Activated naive CD4-positive, alpha-beta T cell treated with anti-CD3 and anti-CD28 coated beads for 36 hours (primary cell): ENCODE results near the gene SLC16A14. TPM values are rescaled to one million over a fixed set of nuclear protein-coding genes. Genes with fewer than 3 reads are reported as not detected.

Source experiments
- CTCF ChIA-PET: fragments of 350-600 bp; sonication (Branson Sonifier 250); formaldehyde crosslinking; loops from one replicate; lab custom pipeline; 2021; ENCODE audit warnings: antibody characterized with exemption; lab: Charles Lee
- DNase-seq: peaks from one replicate; pipeline ENCODE4 v3.0.0-alpha.2; 2020
- H3K27ac Mint-ChIP-seq: one replicate; pipeline ENCODE4 v1.8.0; 2021; ENCODE audit warnings: mild to moderate bottlenecking, mixed read lengths
- H3K27me3 Mint-ChIP-seq: one replicate; pipeline ENCODE4 v1.8.0; 2021; ENCODE audit warnings: low read depth, mixed read lengths
- H3K36me3 Mint-ChIP-seq: one replicate; pipeline ENCODE4 v1.8.0; 2021; ENCODE audit warnings: low read depth, mixed read lengths
- H3K4me1 Mint-ChIP-seq: one replicate; pipeline ENCODE4 v1.8.0; 2021; ENCODE audit warnings: low read depth, mixed read lengths
- H3K4me3 Mint-ChIP-seq: one replicate; pipeline ENCODE4 v1.8.0; 2021; ENCODE audit warnings: mild to moderate bottlenecking, moderate library complexity, mixed read lengths
- H3K9me3 Mint-ChIP-seq: one replicate; pipeline ENCODE4 v1.8.0; 2021; ENCODE audit warnings: mixed read lengths
- intact Hi-C: fragments of 100-400 bp; cut with micrococcal nuclease; formaldehyde crosslinking; loops from one replicate; pipeline ENCODE4 v1.15.1; 2023
- total RNA-seq, 2 experiments: library from RNA; stranded (reverse); gene quantifications; one replicate each; pipeline ENCODE4 v1.2.3, GENCODE V29; 2021

Gene SLC16A14
- total RNA-seq, 2 experiments from 2014 or later, result 0.79 to 1.1 TPM

DNA sequence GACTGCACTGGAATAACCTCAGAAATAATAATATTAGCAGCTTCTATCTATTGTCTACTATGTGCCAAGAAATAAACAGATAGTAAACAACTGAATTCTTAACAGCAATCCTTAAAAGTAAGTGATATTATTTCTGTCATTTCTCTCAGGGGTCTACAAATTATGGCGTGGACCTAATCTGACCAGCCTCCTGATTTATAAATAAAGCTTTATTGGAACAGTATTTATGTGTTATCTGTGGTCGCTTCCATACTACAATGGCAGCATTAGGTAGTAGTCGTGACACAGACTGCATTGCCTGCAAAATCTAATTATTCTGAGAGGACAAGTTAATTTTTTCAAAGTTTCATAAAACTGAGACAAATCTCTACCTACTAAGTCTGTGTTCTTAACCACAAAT lies 49.0 kb downstream of the SLC16A14 start:
- DNase-seq, result no peak
- Mint-ChIP-seq H3K36me3 (no peaks in the 10 kb centered on the region), H3K9me3 (no peaks in the 10 kb centered on the region), H3K27ac (no peak overlapping the region), H3K4me3 (no peak overlapping the region), H3K27me3 (no peaks in the 10 kb centered on the region), H3K4me1 (no peaks in the 10 kb centered on the region)
- intact Hi-C loops, result no loop called here
- CTCF ChIA-PET, result interaction anchor here (0.6 to 1.1 kb wide), 3 partner anchors 11 to 140 kb away, joined by 3 to 7 read pairs (median 4); no protein-coding TSS in a partner anchor

DNA sequence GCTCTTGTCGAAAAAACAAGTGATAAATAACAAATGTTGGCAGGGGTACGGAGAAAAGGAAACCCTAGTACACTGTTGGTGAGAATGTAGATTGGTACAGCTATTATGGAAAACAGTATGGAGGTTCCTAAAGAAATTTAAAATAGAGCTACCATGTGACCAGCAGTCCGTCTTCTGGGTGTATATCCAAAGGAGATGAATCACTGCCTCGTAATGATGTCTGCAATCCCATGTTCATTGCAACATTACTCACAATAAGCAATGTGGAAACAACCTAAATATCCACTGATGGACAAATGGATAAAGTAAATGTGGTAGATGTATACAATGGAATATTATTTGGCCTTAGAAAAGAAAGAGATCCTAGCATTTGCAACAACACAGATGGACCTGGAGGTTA lies 50.6 kb downstream of the SLC16A14 start:
- Mint-ChIP-seq H3K27me3 (no peaks in the 10 kb centered on the region), H3K4me3 (no peak overlapping the region), H3K9me3 (no peaks in the 10 kb centered on the region), H3K27ac (no peak overlapping the region), H3K36me3 (no peaks in the 10 kb centered on the region), H3K4me1 (no peaks in the 10 kb centered on the region)
- no peak for DNase-seq
- intact Hi-C loops, result no loop called here
- CTCF ChIA-PET, result interaction anchor here (0.7 kb wide), 1 partner anchor 34 kb away, joined by 3 read pairs; no protein-coding TSS in a partner anchor

DNA sequence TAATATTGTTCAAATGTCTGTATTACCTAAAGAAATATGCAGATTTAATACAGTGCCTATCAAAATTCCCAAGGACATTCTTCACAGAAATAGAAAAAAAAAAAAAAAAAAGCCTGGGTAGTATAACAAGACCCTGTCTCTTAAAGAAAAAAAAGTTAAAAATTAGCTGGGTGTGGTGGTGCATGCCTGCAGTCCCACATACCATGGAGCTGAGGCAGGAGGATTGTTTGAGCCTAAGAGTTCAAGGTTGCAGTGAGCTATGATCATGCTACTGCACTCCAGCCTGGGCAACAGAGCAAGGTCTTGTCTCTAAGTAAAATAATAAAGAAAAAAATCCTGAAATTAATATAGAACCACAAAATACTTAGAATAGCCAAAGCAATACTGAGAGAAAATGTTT lies 51.9 kb downstream of the SLC16A14 start:
- no peaks in the 10 kb centered on the region for H3K36me3 Mint-ChIP-seq
- H3K27me3 Mint-ChIP-seq, result no peaks in the 10 kb centered on the region
- no peaks in the 10 kb centered on the region for H3K4me1 Mint-ChIP-seq
- H3K4me3 Mint-ChIP-seq, result no peak overlapping the region
- no peak for DNase-seq
- intact Hi-C loops, result no loop called here
- no peaks in the 10 kb centered on the region for H3K9me3 Mint-ChIP-seq
- no peak overlapping the region for H3K27ac Mint-ChIP-seq
- CTCF ChIA-PET, result no interaction called here

DNA sequence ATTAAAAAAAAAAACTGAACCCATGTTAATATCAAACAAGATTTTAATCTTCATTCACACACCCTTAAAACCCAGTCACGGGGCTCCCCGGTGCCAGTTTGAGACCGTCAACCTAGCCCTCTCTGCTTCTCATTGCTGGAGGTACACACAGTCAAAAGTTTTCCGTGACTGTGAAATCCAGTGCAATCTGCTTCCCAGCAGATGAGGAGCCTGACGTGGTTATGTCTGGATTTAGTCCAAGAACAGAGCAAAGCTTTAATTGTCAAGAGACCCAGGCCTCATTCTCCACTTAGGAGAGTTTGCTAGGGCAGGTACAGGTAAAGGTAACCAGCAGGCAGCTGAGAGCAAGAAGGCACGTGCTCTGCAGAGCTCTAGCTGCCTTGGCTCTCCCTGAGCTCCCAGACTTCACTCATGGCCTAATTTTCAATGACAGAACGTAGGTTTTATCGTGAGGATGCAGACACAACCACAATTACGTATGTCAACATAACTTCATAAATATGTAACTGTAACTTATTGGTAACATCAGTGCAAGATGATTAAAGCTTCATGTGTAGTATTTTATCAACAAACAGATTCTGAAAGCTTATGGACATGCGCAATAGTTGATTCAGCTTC lies 56.3 kb downstream of the SLC16A14 start:
- no peaks in the 10 kb centered on the region for H3K27me3 Mint-ChIP-seq
- CTCF ChIA-PET, result interaction anchor here (0.6 to 1.4 kb wide), 5 partner anchors 10 to 847 kb away, joined by 3 read pairs; no protein-coding TSS in a partner anchor
- no peaks in the 10 kb centered on the region for H3K9me3 Mint-ChIP-seq
- DNase-seq, result no peak
- H3K27ac Mint-ChIP-seq, result no peak overlapping the region
- H3K4me3 Mint-ChIP-seq, result no peak overlapping the region
- intact Hi-C loops, result no loop called here
- peaks cover 5% of the 10 kb centered on the region for H3K4me1 Mint-ChIP-seq
- no peaks in the 10 kb centered on the region for H3K36me3 Mint-ChIP-seq

DNA sequence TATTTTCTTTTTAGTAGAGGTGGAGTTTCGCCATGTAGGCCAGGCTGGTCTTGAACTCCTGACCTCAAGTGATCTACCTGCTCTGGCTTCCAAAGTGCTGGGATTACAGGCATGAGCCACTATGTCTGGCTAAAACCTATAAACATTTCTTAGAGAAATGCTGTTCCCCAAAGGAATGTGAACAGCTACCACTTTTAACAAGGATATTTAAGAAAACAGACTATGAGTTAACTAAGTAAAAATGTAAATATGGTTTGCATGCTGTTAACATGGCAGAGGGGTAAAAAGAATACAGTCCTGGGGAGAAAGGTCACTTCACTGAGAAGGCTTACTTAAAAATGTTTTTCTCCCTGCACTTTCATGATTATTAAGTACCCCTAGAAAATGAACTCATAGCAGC lies 57.1 kb downstream of the SLC16A14 start:
- intact Hi-C loops, result no loop called here
- H3K9me3 Mint-ChIP-seq, result no peaks in the 10 kb centered on the region
- CTCF ChIA-PET, result interaction anchor here (0.6 to 1.4 kb wide), 3 partner anchors 56 to 826 kb away, joined by 3 to 4 read pairs (median 3); no protein-coding TSS in a partner anchor
- no peak overlapping the region for H3K27ac Mint-ChIP-seq
- H3K36me3 Mint-ChIP-seq, result no peaks in the 10 kb centered on the region
- no peak overlapping the region for H3K4me3 Mint-ChIP-seq
- peaks cover 5% of the 10 kb centered on the region for H3K4me1 Mint-ChIP-seq
- no peak for DNase-seq
- H3K27me3 Mint-ChIP-seq, result no peaks in the 10 kb centered on the region

DNA sequence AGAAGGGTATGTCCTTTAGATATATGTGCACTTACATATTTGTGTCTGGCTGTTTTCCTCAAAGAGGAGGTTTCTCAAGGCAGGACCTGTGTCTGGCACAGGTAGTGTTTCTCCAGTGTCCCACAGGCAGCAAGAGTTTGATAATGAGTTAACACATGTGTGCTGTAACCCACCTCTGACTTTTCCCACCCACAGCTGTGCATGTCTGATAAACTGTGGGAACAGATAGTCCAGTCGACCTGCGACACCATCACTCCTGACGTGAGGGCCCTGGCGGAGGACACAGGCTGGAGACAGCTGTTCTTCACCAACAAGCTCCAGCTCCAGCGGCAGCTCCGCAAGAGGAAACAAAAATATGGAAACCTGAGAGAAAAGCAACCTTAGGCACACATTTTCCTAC lies 58.2 kb downstream of the SLC16A14 start:
- no peak overlapping the region for H3K27ac Mint-ChIP-seq
- H3K4me1 Mint-ChIP-seq, result peaks cover 5% of the 10 kb centered on the region
- H3K27me3 Mint-ChIP-seq, result no peaks in the 10 kb centered on the region
- H3K9me3 Mint-ChIP-seq, result no peaks in the 10 kb centered on the region
- no peak overlapping the region for H3K4me3 Mint-ChIP-seq
- DNase-seq, result no peak
- H3K36me3 Mint-ChIP-seq, result no peaks in the 10 kb centered on the region
- CTCF ChIA-PET, result interaction anchor here (0.9 kb wide), 1 partner anchor 150 kb away, joined by 5 read pairs; no protein-coding TSS in a partner anchor
- intact Hi-C loops, result no loop called here

DNA sequence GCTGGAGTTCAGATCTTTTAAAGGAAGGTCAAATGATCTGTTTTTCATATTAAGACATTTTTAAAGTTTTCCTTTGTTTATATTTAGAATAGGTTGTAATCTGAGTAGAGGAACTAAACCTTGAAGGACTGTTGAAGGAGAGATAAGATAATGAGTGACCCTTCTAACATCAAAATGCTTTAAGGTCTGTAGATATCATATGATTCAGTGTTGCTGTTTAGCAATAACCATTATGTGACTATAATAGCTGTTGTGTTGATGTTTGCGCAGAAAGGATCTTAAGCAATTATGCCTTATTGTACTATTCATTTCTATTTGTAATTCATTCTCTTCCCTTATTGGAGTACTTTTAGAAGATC lies 60.0 kb downstream of the SLC16A14 start:
- peaks cover 5% of the 10 kb centered on the region for H3K4me1 Mint-ChIP-seq
- CTCF ChIA-PET, result interaction anchor here (0.6 to 4.4 kb wide), 17 partner anchors 11 to 792 kb away, joined by 3 to 37 read pairs (median 4); partner anchors contain the start of gene SLC16A14

DNA sequence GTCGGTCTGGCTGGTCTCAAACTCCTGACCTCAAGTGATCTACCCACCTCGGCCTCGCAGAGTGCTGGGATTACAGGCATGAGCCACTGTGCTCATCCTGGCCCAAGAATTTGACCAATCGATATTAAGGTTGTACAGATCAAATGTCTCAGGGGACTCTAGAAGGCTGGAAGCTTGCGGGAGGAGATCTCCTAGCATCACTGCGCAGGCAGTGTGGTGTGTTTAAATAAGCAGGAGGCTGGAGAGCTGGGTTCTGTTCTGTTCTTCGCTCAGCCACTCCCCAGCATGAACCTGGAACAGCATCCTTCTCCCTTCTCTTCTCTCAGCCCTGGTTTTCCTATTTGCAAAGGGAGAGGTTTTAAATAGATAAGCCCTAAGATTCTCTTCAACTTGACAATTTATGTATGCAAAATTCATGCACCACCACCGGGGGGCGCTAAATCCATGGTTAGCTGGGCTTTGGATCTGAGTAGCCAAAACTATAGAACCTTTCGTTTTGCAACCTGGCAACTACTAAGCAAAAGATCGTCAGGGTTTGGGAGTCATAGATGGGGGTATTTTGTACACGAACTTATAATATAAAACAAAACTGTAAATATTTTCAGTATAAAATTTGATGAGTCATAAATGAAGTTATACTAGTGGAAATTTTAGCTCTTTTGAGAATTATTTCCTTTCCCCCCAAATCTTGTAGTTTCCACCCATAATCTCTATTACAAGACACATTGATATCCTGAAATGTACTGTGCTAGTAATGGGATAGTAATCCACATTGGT lies 60.6 kb downstream of the SLC16A14 start:
- no peaks in the 10 kb centered on the region for H3K36me3 Mint-ChIP-seq
- no peaks in the 10 kb centered on the region for H3K27me3 Mint-ChIP-seq
- H3K27ac Mint-ChIP-seq, result no peak overlapping the region
- no peak overlapping the region for H3K4me3 Mint-ChIP-seq
- no peaks in the 10 kb centered on the region for H3K9me3 Mint-ChIP-seq
- DNase-seq, result peak; percentile 95
- CTCF ChIA-PET, result interaction anchor here (0.6 to 4.4 kb wide), 20 partner anchors 11 to 793 kb away, joined by 3 to 37 read pairs (median 4); partner anchors contain the start of gene SLC16A14
- H3K4me1 Mint-ChIP-seq, result peaks cover 5% of the 10 kb centered on the region
- intact Hi-C loops, result loop anchor here (1.0 to 10.0 kb wide), 10 partner anchors 46 to 807 kb away; partner anchors contain the start of genes CAB39 and SP100

More for the DNA sequence above, 60.0 kb downstream of the SLC16A14 start:
- Mint-ChIP-seq H3K36me3 (no peaks in the 10 kb centered on the region), H3K27ac (no peak overlapping the region), H3K27me3 (no peaks in the 10 kb centered on the region), H3K4me3 (no peak overlapping the region), H3K9me3 (no peaks in the 10 kb centered on the region)
- no peak for DNase-seq
- intact Hi-C loops, result loop anchor here (1.0 to 10.0 kb wide), 10 partner anchors 46 to 806 kb away; partner anchors contain the start of genes CAB39 and SP100

DNA sequence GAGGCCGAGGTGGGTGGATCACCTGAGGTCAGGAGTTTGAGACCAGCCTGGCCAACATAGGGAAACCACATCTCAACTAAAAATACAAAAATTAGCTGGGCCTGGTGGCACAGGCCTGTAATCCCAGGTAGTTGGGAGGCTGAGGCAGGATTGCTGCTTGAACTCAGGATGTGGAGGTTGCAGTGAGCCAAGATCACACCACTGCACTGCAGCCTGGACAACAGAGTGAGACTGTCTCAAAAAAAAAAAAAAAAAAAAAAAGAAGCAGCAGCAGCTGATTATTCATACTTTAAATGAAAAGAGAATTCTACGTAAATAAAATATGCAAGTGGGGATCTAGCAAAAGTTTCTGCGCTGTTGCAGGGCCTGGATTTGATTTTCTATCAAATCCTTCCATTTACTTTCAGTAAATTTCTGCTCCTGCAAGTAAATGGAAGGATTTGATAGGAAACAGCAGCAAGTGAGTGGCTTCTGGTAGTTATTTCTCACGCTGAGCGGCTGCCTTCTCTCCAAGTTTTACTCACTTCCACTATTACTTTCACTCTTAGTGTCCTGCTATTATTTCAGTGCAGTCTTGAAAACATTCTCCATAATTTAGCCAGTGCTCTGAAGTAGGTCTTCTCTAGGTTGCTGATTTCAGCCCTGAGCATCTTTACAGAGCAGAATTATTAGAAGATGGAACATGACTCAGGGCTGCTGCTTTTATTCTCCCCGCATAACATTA lies 68.4 kb downstream of the SLC16A14 start:
- intact Hi-C loops, result loop anchor here (10.0 kb wide), 1 partner anchor 715 kb away; the partner anchor contains the start of gene CAB39
- Mint-ChIP-seq H3K27ac (no peak overlapping the region), H3K27me3 (no peaks in the 10 kb centered on the region), H3K4me1 (peaks cover 3% of the 10 kb centered on the region), H3K9me3 (no peaks in the 10 kb centered on the region), H3K36me3 (no peaks in the 10 kb centered on the region), H3K4me3 (no peak overlapping the region)
- DNase-seq, result peak; percentile 11
- CTCF ChIA-PET, result no interaction called here

DNA sequence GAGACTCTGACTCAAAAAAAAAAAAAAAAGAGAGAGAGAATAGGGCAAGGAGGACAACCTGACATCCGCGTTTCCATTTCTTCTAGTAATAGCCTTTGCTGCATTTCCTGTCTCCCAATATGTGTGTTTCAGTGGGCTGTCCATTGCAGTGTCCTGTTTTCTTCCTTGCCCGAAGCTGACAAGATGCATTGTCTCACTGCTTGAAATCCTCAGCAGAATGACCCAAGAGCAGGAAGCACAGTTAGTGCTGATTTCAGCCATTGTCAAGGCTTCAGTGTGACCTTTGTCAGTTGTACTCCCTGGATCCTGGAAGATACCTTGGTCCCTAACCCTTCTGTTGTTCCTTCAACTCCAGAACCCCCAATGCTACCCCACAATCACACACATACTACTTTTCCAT lies 71.2 kb downstream of the SLC16A14 start:
- Mint-ChIP-seq H3K4me3 (no peak overlapping the region), H3K9me3 (no peaks in the 10 kb centered on the region), H3K4me1 (peaks cover 3% of the 10 kb centered on the region), H3K27me3 (no peaks in the 10 kb centered on the region), H3K27ac (no peak overlapping the region), H3K36me3 (no peaks in the 10 kb centered on the region)
- no peak for DNase-seq
- CTCF ChIA-PET, result no interaction called here
- intact Hi-C loops, result no loop called here

DNA sequence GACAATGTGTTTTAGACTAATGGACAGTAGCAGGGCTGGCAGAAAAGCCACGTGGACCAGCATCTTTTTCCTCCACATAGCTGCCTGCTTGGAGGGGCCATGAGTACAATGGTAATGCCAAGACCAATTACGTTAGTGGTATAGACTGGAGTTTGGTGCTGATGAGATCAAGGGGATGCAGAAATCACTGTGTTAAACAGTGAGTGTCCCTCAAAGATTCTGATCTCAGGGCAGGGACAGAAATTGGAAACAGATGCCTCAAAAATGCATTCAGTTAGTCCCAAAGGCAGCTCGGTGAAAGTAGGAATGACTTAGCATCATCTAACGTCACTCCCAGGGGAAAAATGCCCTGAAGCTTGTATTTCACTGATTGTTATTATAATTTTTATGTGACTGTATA lies 72.4 kb downstream of the SLC16A14 start:
- intact Hi-C loops, result no loop called here
- H3K27ac Mint-ChIP-seq, result no peak overlapping the region
- no peaks in the 10 kb centered on the region for H3K9me3 Mint-ChIP-seq
- CTCF ChIA-PET, result interaction anchor here (0.6 kb wide), 1 partner anchor 163 kb away, joined by 3 read pairs; no protein-coding TSS in a partner anchor
- H3K36me3 Mint-ChIP-seq, result no peaks in the 10 kb centered on the region
- H3K4me1 Mint-ChIP-seq, result peaks cover 3% of the 10 kb centered on the region
- H3K27me3 Mint-ChIP-seq, result no peaks in the 10 kb centered on the region
- H3K4me3 Mint-ChIP-seq, result no peak overlapping the region
- no peak for DNase-seq

DNA sequence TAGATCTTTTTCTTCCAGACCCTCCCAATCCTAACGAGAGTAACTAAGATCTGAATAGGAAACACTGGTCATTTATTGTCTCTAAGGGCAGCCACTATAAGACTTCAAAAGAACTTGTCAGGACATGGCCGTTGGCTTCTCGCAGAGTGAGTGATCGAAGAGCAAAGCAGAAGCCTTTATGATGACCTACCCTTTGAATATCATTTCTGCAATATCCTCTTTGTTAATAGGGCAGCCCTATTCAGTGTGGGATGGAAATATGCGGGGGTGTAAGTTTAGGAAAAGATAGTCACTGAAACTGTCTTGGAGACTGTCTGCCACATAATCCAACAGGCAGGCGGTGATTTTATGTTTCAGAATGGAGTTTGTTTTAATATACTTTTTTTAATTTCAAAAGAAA lies 75.5 kb downstream of the SLC16A14 start:
- Mint-ChIP-seq H3K27ac (no peak overlapping the region), H3K4me1 (no peaks in the 10 kb centered on the region)

More for the DNA sequence above, 75.5 kb downstream of the SLC16A14 start:
- DNase-seq, result no peak
- Mint-ChIP-seq H3K4me3 (no peak overlapping the region), H3K36me3 (no peaks in the 10 kb centered on the region), H3K27me3 (no peaks in the 10 kb centered on the region), H3K9me3 (no peaks in the 10 kb centered on the region)
- CTCF ChIA-PET, result interaction anchor here (1.3 kb wide), 1 partner anchor 15 kb away, joined by 4 read pairs; no protein-coding TSS in a partner anchor
- intact Hi-C loops, result no loop called here
